Epithelial cell of proximal tubule (primary cell): Measurements from ENCODE around the gene SOBP. TPM values are rescaled to one million over a fixed set of nuclear protein-coding genes. Genes with fewer than 3 reads are reported as not detected.

Experiments used
- DNase-seq: peaks from one replicate; pipeline ENCODE4 v3.0.0-alpha.2; 2011; ENCODE audit warnings: low read depth
- H3K4me3 ChIP-seq: 2 replicates; pipeline ENCODE4 v1.5.1; 2011; ENCODE audit warnings: low read depth, mild to moderate bottlenecking, low read length
- total RNA-seq: library from RNA; depleted of rRNA; stranded (reverse); fragments of >200 nt; gene quantifications from 2 replicates; pipeline ENCODE4 v1.2.3, GENCODE V29; 2015
- TF ChIP-seq, protein P1 (sequence below): conservative IDR thresholded peaks from 2 replicates; pipeline ENCODE4 v1.5.1; 2012; ENCODE audit warnings: low read depth, mild to moderate bottlenecking, low read length

SOBP gene
- total RNA-seq, 1 donor from 2014 or later, result 2.5 TPM

DNA sequence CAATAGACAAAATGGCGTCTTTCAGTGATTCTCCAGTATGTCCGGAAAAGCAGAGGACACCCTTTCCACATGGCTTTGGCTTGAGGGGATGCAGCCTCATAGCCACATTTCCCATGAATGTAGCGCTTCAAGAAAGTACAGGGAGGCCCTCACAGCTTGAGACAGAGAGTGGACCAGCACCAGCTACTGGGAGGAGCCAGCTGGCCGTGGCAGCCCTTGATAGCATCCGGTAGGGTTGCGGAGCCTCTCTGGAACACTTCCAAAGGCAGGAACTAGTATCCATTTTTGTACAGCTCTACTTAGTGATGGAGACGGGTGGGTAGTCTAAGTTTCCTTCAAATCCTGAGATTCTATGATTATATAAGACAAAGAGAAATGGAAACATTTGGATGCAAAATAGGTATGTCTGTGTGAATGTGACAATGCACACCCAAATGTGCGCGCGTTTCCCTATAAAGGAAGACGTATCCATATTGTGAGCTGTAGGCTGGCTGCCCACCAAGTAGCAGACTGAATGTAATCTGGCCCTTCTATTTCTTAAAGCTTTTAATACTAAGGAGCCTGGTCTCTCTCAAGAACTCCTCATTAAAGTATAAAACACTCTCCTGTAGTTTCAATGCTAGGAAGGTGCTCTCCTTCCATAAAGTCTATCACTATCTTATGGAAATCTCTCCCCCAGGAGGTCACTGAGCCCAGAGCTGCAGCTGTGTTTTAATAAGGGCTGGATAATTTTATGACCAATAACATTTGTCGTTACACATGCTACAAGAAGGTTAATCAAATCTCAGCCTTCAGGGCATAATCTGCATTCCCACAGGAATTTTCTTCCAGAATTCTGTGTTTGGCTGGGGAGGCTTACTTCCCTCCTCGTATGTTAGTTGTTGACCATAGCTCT, 74.0 kb downstream of the SOBP start:
- DNase-seq, result no peak
- TF ChIP-seq, protein P1, sequence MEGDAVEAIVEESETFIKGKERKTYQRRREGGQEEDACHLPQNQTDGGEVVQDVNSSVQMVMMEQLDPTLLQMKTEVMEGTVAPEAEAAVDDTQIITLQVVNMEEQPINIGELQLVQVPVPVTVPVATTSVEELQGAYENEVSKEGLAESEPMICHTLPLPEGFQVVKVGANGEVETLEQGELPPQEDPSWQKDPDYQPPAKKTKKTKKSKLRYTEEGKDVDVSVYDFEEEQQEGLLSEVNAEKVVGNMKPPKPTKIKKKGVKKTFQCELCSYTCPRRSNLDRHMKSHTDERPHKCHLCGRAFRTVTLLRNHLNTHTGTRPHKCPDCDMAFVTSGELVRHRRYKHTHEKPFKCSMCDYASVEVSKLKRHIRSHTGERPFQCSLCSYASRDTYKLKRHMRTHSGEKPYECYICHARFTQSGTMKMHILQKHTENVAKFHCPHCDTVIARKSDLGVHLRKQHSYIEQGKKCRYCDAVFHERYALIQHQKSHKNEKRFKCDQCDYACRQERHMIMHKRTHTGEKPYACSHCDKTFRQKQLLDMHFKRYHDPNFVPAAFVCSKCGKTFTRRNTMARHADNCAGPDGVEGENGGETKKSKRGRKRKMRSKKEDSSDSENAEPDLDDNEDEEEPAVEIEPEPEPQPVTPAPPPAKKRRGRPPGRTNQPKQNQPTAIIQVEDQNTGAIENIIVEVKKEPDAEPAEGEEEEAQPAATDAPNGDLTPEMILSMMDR, result no peak

DNA sequence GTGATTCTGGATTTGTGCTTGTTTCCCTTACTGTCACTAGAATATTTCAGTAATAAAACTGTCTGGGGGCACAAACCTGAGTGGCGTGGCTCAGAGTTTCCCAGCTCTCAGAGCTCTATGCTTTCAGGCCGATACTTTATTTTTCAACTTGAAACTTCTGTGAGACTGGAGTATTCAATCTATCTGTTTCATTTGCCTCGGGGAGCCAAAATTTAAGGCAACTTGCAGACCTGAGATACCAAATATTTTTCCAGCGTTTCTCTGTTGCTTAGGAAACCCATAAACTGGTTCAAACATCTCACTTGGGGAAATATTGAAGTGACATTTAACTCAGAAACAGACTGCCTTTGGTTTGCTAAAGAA, 74.7 kb downstream of the SOBP start:
- no peak for DNase-seq
- TF ChIP-seq, protein P1, result no peak
- no peak overlapping the region for H3K4me3 ChIP-seq

More for the DNA sequence above, 74.0 kb downstream of the SOBP start:
- no peak overlapping the region for H3K4me3 ChIP-seq

DNA sequence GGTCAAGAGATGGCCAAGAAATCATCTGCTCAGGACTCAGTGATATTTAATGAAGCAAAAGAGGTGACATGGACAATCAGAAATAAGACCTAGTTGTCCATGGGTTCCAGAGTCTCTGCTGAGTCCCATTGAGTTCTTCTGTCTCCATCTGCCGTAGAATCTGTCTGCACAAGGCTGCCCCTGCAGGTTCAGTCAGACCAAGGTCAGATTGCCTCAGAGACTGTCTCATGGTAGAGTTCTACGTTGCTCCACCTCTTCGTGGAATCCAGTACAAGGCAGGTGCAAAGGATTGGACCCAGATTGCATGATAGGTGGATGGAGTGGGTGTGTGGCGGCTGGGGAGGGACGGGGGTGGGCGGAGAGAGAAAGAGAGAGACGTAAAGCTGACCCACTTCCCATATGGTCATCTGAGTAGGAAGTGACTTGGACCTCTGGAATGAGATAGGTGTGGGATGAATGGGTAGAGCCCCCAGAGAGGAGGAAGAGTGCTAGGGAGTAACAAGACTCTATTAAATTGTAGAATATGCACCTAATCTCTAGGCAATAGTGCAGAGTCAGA, 75.3 kb downstream of the SOBP start:
- no peak for DNase-seq
- TF ChIP-seq, protein P1, result no peak
- H3K4me3 ChIP-seq, result no peak overlapping the region

DNA sequence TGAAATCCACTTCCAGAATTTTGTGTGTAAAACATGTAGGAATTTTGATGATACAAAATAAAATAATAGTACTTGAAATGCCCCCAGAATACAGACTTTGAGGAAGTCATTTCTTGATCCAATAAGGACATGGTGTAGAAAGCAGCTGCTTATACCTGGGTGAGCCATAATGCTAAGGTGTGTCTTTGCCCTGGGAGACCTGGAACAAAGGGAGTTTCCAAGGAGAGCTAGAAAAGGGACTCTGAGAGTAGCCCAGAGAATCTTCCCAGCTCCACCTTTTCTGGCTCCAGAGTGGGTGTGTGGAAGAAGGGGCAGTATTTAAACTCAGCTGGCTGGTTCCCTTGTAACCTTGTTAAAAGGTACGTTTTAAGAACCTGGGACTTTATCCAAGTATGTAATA, 77.7 kb downstream of the SOBP start:
- TF ChIP-seq, protein P1, result no peak
- no peak for DNase-seq
- H3K4me3 ChIP-seq, result no peak overlapping the region

DNA sequence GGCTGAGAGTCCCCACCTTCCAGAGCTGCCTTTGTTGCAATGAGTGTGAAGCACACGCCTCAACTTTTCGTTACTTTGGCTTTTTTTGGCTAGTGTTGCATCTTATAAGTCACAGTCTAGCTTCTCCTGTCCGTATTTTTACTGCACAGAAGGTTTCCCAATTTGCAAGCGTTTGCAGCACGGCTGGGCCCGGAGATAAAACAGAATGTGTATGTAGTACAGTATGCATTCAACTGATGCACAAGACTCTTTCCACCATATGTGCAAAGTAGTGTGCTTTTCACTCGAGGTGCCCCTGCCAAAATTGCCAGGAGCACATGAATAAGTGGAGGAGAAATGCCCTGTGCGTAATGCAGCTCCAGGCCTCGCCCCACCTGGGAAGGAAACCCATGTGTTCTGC, 79.6 kb downstream of the SOBP start:
- TF ChIP-seq, protein P1, result no peak
- no peak overlapping the region for H3K4me3 ChIP-seq

DNA sequence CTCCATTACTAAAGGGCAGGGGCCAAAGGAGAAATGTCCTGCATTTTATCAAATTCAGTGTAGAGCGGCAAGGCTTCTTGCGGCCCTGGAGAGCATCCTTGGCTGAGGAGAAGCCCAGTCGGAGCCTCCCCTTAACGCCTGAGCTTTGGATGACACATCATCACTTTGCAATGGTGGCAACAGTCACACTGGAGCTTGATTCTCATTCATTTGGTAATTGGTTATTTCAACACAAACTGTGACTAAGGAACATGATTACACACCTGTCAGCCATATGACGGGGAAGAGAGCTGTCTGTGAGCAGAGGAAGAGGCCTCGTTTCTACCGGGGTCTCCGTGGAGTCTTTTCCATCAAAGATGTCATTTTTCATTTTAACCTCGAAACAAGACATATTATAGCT, 81.4 kb downstream of the SOBP start:
- TF ChIP-seq, protein P1, result no peak
- no peak overlapping the region for H3K4me3 ChIP-seq
- no peak for DNase-seq

More for the DNA sequence above, 79.6 kb downstream of the SOBP start:
- no peak for DNase-seq
